Stimulated activated CD8-positive, alpha-beta memory T cell treated with anti-CD3 and anti-CD28 coated beads, Interleukin-12 subunit alpha, Interleukin-12 subunit beta, amount 100 ng/mL, for 24 hours (primary cell): ENCODE results near the gene NXPH4.

Experiments used
- DNase-seq: peaks from one replicate; pipeline ENCODE4 v3.0.0-alpha.2; 2020; ENCODE audit errors: extremely low read depth

The NXPH4 gene

DNA sequence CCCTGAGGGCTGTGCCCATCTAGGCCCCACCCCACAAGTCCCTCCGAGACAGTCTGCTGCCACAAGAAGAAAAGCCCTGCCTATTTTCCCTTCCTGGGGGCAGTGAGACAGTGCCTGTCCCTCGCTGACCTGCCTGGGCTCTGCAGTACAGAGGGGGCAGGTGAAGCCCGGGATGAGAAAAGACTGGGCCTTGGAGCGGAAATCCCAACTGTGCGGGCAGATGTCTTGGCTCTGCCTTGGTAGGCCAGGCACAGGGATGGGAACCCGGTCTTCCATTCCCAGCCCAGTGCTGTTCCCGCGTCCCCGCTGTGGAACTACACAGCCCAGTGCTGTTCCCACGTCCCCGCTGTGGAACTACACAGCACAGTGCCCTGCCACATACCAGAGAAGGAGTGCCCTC lies 12.8 kb upstream of the NXPH4 start:
- no peak for DNase-seq

DNA sequence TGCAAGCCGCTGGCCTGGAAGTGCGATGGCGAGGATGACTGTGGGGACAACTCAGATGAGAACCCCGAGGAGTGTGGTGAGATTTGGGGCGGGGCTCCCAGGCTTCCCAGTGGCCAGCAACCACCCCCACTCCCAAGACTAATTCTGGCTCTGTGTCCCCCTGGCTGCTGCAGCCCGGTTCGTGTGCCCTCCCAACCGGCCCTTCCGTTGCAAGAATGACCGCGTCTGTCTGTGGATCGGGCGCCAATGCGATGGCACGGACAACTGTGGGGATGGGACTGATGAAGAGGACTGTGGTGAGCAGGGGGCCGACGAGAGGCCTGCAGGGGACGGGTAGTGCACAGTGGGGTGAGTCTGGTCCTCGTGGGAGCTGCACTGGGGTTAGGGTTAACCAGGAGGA lies 12.1 kb upstream of the NXPH4 start:
- no peak for DNase-seq

DNA sequence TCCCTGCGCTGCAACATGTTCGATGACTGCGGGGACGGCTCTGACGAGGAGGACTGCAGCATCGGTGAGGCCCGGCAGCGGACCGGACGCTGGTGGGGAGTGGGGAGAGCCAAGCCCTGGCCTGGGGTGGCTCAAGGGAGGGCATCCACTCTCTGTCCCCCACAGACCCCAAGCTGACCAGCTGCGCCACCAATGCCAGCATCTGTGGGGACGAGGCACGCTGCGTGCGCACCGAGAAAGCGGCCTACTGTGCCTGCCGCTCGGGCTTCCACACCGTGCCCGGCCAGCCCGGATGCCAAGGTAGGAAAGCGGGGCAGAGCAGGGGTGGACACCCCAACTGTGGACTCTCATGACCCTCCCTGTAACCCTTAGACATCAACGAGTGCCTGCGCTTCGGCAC lies 11.4 kb upstream of the NXPH4 start:
- no peak for DNase-seq

DNA sequence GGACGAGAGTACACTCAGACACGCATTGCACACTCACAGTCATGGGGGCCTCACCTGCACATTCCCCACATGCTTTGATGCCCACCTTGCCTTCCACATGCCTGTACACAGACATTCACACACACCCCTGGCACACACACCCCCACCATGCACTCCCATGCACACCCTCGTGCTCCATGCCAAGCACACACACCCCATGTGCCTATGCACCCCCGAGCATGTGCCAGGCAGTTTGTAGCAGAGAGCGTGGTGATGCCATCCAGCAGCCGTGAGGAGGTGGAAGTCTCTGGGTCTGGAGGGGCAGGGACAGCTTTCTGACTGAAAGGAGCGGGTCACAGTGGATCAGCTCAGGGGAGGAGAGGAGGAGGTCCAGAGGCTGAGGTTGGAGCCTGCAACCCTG lies 10.7 kb upstream of the NXPH4 start:
- no peak for DNase-seq

DNA sequence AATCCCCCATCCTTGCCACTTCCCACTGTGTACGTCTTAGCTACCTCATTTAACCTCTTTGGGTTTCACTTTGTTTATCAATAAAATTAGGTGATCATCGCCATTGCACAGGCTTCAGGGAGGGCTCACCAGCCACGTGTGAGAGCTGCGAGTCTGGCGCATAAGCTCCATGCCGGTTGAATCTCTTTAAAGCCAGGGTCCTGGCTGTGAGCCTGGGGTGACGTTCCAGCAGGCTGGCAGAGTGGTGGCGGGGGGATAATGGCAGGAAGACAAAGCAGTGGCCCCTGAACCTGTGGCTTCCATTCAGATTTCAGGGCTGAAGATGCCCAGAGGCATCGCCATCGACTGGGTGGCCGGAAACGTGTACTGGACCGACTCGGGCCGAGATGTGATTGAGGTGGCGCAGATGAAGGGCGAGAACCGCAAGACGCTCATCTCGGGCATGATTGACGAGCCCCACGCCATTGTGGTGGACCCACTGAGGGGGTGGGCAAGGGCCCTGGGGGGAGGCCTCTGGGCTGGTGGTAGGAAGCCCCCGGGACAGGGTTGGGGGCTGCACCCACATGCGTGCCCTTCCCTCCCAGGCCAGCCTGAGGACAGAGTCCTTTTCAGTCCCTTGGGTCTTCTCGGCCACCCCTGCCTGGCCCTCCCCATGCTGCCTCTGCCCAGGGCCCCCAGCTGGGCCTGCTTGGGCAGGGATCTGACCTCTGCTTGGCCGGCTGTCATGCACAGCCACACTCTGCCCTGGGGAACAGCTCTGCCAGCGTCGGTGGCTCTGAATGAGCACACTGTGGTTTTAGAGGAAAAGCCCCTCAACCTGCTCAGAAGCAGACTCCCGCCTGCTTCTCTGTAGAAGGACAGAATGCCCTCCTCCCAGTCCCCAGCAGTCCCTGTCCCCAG lies 8.6 kb upstream of the NXPH4 start:
- no peak for DNase-seq

DNA sequence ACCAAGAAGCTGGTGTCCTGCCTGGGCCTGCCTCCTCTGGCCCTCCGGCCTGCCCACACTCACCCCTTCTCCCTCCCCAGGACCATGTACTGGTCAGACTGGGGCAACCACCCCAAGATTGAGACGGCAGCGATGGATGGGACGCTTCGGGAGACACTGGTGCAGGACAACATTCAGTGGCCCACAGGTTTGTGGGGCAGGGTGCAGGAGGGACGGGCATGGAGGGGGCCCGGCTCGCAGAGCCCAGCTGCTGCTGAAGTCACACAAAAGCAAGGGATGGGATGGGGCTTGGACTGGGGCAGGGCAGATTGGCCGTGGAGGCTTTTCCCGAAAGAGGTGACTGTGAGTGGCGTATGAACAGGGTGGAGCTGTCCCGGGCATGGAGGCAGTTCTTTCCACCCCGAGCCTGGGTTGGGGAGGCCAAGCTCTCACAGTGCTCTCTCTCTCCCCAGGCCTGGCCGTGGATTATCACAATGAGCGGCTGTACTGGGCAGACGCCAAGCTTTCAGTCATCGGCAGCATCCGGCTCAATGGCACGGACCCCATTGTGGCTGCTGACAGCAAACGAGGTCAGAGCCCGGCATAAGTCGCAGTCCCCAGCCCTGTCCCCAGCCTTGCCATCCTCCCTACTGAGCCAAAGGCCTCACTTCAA lies 7.8 kb upstream of the NXPH4 start:
- DNase-seq: no peak

DNA sequence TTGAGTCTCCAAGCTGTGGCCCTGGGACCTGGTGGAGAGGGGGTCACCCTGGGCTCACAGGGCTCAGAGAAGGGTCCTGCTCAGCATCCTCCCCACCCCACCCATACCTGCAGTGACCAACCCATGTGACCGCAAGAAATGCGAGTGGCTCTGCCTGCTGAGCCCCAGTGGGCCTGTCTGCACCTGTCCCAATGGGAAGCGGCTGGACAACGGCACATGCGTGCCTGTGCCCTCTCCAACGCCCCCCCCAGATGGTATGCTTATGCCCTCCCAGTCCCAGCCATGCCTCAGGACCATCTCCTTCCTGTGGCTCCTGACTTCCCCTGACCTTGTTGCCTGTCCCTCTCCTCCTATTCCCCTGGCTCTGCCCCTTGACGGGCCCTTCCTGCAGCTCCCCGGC lies 6.7 kb upstream of the NXPH4 start:
- DNase-seq: no peak

DNA sequence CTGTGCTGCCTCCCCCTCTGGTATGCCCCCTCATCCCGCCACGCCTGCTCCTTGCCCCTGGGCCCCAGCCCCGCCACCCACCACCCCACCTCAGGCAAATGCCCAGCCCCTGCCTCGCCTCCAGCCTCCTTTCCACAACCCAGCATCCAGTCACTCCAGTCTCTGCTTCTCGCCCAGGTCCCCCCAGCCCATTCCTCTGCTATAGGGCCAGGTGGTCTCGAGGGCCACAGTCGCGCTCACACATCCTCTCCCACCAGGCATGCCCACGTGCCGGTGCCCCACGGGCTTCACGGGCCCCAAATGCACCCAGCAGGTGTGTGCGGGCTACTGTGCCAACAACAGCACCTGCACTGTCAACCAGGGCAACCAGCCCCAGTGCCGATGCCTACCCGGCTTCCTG lies 6.1 kb upstream of the NXPH4 start:
- no peak for DNase-seq

DNA sequence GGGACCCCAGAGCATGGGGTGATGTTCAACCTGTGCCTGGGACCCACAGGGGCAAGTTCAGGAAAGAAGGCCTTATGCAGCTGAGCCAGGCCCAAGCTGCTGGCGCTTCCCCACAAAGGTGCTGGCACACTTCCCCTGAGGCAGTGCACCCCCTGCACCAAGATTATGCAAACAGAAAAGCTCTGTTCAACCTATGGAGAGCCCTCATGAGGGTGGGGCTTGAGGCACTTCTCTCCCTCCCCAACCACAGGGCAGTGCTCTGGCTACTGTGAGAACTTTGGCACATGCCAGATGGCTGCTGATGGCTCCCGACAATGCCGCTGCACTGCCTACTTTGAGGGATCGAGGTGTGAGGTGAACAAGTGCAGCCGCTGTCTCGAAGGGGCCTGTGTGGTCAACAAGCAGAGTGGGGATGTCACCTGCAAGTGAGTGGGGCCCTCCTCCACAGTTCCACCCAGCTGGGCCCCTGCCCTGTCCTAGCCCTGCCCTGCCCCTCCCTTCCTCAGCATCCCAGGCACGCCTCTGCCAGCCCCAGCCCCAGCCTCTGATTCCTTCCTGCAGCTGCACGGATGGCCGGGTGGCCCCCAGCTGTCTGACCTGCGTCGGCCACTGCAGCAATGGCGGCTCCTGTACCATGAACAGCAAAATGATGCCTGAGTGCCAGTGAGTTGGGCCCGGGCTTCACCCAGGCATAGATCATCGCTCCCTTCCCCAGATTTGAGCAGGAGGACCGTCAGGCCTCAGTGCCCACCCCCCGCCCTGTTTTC lies 5.5 kb upstream of the NXPH4 start:
- DNase-seq: no peak

DNA sequence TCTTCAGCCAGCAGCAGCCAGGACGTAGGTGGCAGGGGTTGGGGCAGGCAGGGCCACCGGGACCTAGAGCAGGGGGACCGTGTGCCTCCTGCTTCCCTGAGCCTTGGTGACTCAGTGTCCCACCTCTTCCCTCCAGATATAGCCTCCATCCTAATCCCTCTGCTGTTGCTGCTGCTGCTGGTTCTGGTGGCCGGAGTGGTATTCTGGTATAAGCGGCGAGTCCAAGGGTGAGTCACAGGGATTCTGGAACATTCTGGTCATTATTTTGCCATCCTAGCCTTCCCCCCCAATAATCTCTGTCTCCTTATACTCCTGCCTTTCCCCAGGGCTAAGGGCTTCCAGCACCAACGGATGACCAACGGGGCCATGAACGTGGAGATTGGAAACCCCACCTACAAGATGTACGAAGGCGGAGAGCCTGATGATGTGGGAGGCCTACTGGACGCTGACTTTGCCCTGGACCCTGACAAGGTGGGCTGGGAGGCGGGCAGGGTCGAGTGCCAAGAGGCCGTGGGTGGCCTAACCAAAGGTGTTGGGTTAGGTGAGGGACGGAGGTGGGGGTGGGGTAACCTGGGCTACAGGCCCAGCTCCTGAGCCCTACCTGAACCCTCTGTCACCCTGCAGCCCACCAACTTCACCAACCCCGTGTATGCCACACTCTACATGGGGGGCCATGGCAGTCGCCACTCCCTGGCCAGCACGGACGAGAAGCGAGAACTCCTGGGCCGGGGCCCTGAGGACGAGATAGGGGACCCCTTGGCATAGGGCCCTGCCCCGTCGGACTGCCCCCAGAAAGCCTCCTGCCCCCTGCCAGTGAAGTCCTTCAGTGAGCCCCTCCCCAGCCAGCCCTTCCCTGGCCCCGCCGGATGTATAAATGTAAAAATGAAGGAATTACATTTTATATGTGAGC lies 4.5 kb upstream of the NXPH4 start:
- DNase-seq: no peak

DNA sequence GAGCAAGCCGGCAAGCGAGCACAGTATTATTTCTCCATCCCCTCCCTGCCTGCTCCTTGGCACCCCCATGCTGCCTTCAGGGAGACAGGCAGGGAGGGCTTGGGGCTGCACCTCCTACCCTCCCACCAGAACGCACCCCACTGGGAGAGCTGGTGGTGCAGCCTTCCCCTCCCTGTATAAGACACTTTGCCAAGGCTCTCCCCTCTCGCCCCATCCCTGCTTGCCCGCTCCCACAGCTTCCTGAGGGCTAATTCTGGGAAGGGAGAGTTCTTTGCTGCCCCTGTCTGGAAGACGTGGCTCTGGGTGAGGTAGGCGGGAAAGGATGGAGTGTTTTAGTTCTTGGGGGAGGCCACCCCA lies 3.9 kb upstream of the NXPH4 start:
- DNase-seq: no peak

DNA sequence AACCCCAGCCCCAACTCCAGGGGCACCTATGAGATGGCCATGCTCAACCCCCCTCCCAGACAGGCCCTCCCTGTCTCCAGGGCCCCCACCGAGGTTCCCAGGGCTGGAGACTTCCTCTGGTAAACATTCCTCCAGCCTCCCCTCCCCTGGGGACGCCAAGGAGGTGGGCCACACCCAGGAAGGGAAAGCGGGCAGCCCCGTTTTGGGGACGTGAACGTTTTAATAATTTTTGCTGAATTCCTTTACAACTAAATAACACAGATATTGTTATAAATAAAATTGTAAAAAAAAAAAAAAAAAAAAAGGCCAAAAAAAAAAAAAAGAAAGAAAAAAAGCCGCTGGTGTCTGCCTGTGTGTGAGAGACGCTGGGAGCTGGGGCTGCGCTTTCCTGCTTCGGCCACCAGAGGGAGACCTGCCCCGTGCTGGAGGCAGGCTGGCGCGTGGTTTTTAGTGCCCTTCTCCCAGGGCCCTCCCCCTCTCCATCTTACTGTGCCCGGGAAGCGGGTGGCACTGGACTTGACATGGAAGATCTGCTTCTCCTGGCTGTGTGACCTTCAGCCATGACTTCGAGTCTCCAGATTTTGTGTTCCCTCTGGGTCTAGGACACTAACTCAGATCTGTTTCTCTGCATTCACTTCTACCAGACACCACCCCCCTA lies 3.4 kb upstream of the NXPH4 start:
- no peak for DNase-seq

DNA sequence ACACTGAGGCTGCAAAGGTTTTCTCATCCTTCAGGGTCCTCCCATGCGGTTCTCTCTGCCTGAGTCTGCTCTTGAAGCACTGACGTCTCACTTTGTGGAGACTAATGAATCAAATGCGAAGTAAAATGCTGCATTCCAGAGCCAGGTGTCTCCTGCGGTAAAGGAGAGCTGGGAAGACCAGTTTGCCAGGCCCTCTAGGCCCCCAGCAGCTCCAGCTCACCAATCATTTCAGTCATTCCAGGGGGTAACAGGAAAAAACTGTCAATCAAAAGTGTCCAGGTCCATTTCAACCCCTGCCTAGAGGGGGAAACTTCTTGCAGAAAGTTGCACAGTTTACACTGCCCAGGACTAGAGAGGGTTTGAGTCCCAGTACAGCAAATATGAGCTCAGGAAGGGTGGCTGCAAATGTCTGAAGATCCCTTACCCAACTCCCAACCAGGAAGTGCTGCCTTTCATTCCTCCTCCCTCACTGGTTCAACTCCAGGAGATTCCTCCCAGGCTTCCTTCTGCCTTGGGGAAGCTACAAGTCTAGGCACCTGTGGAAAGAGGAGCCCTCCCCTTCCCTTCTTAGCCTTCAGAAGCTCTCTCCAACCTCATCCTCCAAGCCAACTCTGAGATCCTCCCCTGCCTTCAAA lies 2.7 kb upstream of the NXPH4 start:
- DNase-seq: no peak

DNA sequence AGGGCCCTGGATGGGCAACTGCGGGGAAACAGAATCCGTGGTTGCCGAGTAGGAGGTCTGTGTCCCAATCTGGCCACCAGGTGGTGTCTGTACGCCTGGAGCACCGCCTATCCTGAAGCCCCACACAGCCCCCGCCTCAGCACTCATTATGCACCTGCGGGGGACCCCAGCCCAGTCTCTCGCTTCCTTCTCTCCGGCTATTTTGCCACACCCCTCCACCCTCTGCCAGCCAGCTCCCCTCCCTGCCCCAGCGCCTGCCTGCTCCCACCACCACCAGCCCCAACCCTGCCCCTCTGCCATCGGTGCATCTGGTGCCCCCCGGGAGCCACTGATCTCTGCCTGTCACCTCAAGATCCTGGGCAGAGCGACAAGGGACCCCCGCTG lies 2.2 kb upstream of the NXPH4 start:
- DNase-seq: no peak

DNA sequence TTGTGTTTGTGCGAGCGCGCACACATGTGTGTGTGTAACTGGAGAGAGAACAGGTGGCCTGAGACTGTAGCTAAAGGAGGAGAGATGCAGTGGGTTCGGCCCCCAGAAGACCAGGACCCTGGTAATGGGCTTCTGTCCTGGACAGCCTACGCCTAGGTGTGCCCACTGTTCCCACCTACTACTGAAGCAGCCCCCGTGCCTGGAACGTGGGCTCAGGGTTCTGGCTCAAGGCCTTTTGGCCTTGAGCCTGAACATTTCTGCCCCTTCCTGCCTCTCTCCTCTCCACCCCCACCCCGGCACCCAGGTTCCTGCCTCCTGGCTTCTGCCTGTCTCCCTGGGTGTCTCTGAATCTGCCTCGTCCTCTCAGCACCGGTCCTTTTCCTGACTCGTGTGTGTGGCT lies 1.5 kb upstream of the NXPH4 start:
- no peak for DNase-seq

DNA sequence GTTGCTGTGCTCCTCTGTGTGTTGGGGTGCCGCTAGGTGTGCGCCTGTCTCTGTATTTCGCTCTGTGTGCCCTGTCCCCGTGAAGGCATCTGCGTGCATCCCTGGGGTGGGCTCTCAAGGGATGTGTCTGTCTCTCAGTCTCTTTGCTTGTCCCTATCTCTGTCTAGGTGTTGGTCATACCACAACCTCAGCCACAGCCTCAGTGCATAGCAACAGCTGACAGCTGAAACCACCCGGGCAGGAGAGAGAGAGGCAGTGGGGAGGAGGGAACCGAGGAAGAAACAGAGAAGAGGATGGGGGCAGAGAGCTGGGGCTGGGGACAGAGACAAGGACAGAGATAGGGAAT lies 953 bp upstream of the NXPH4 start:
- DNase-seq: no peak

DNA sequence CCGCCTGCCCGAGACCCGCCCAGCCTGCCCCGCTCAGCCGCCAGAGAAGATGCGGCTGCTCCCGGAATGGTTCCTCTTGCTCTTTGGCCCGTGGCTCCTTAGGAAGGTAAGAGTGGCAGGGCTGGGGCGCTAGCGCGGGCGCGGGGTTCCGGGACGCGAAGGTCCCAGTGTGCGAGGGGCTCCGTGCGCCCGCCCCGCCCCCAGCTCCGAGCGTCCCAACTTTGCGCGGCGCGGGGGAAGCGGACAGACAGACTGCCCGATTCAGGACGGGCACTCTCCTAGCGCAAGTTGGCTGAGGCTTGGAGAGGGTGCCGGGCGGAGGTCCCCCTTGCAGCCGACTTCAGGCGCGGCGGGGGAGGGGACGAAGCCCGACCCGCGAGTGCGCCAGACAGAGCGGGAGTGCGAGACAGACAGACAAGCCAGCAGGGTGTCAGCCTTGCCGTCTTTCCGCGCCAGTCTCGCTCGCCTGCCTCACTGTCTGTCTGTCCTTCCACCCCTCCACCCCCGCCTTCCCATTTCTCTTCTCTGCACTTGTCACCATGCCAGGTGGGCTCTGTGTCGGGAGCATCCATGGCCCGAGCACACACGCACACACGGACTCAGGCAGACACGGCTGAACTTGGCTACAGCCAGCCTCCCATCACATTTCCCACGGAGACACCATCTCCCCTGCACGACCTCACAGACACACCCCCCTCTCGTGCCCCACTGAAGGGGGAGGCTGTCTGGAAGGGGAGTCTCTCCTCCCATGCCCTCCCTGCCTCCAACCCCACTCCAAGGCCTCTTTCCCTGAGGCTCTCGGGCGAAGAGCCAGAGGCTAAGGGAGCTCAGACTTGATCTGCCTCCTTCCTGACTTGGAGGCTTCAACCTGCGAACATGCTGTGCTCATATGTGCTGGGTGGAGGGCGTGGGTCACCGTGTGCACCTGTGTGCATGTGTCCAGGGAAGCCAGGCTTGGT lies 606 bp downstream of the NXPH4 start:
- DNase-seq: no peak

DNA sequence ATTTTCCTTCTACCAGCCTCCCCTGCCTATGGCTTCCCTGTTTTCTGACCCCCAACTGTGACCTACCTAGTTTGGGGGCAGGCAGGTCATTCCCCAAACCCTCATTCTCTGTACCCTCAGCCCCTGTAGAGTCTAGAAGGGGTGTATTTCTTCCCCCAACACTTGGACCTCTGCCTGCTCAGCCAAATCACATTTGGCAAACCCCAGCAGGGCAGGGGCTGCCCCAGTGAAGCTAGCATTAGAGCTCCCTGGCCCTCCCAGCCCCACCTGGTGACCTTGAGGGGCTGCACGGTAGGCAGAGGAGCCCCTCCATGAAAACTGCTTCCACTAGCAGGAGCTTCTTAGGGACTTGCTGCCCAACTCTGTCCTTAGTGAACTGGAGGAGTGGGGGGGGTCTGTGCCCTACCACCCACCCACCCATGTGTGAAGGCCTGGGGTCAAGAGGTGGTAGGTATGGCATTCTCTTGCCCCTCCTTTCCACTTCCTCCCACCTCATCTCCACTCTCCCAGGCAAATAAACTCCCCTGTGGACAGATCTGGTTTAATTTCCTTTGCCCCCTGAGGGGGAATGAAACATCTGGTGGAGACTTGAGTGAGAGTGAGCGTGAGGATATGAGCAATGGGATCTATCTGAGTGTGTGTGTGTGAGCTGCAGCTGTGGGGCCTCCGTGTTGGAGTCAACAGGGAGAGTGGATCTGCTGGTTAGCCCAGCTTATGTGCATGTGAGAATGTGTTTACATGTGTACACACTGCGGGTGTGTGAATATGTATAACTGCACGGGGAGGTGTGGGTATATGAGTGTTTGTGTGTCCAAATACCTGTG lies 1.6 kb downstream of the NXPH4 start:
- DNase-seq: no peak
